ENCODE results near the gene ATOH7.
"Not testable (repeated sequence)": the region's sequence is repeated elsewhere in the genome, so short reads cannot be mapped to it uniquely, and the experiment has no call there.

ATOH7 gene

DNA sequence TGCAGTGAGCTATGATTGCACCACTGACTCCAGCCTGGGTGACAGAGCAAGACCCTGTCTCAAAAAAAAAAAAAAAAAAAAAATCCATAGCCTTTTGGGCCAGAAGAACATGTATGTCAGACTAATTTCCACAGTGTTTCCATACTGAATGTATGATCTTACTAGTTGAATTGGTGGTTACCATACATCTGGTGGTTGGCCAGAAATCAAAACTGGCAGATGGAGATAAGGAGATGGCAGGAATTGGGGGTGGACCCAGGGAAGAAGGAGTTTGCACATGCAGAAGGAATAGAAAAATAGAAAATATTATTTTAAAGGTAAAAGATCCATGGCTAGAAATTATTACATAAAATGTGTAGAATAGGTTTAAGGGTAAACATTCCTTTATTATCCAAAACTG is 3.7 kb upstream of the ATOH7 start:
- no peak for DNase-seq

DNA sequence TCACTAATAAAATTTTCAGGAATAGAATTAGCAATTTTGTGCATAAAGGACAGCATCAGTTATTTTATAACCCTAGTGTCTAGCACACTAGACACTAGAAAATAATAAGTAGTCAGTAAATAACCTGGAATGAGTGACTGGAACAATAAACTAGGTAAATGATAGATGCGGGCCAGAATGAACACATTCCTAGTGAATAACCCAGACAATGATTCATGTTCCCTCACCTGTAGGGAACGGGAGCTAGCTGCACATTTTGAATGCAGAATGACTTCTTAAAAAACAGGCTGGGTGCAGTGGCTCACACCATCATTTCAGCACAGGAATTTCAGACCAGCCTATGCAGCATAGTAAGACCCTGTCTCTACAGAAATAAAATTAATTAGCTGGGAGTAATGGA is 3.2 kb upstream of the ATOH7 start:
- DNase-seq = no peak

DNA sequence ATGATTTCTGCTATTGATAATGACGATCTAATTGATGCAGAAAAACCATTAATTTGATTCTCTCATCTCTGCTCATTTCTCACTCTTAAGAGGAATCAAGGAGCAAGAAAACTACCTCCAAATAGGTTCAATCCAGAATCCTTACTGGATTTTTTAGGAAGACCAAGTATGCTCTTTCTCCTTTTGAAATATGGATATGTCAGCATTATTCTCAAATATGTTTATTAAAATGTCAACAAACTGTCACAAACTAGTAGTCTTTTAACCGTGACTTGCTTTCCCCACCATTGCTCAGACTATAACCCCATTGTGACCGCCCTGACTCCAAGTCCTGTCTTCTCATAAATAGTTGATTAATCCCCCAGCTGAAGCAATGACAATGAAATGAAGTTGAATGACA is 1.1 kb upstream of the ATOH7 start:
- no peak for DNase-seq

DNA sequence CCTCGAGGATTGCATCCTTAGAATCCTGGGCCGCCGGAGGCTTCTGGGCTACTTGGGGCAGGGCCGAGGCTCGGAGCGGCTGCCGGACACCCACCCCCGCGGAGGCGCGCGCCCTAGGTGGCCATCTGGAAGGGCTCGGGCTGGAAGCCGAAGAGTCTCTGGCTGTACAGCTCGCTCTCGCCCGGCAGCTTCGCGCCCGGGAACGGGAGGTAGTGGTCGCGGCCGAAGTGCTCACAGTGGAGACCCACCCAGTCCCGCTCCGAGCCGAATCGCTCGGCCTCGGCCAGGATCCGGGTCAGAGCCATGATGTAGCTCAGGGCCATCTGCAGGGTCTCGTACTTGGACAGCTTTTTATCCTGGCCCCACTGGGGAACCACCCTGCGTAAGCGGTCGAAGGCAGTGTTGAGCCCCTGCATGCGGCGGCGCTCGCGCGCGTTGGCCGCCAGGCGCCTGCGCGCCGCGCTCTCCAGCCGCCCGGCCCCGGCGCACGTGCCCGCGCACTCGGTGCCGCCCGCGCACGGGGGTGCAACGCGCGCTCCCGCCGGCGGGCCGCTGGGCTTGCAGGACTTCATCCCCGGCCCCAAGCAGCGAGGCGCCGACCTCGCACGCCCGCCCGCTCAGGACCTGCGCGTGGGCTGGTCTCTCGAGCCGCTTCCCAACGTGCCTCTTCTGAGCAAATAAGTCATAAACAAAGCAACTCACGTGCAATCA is 652 bp downstream of the ATOH7 start:
- peak in 1 of 2 donors; percentile 8 for DNase-seq

DNA sequence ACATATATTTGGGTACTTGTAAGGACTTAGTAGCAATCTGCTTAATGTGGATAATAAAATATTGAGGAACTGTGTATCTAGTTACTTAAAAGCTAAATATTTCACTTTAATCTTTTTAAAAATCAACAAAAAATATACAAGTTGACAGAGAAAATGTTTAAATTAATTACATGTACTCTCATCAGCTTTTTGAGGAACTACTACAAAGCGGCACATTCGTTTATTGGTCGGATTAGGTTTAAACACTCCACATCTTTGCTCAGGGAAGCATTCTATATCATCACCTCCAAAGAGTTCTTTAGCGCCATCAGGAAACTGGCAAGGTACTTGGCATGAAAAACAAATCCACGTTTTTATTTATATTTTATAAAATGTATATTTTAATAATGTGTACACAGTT is 1.6 kb downstream of the ATOH7 start:
- no peak for DNase-seq

DNA sequence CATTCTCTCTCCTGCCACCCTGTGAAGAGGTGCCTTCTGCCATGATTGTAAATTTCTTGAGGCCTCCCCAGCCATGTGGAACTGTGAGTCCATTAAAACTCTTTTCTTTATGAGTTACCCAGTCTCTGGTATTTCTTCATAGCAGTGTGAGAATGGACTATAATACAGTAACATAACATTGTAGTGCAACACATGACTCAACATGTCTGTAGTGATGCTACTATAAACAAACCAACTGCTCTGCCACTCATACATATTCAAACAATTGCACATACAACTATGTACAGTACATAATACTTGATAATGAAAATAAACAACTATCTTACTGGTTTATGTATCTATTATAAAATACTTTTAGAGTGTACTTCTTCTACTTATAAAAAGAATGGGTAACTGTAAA is 7.1 kb downstream of the ATOH7 start:
- DNase-seq = no peak

DNA sequence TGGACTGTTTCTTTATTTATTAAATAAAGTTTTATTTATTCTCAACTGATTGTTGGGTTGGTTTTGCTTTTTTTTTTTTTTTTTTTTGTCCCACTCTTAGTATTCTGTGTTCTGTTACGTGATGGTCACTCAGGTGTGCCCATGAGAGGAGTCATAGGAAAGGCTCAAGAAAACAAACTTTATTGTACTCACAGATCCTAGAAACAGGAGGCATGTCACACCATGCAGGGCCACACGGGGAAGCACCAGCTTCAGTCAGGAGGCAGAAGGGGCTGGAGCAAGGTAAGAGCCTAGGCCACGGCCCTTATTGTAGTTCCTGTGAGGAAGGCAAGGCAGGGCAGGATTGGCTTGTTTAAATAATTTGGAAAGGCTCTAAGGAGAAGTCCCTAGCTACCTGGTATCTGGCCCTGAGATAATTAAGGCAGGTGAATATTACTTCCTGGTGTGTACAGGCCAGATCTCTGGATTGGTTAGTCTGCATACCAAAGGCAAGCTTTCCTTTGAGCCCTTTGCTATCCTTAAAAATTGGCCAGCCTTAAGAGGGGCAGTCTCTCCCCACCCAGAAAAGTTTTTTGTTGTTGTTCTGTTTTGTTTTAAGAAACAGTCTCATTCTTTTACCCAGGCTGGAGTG is 8.3 kb downstream of the ATOH7 start:
- DNase-seq = no peak

DNA sequence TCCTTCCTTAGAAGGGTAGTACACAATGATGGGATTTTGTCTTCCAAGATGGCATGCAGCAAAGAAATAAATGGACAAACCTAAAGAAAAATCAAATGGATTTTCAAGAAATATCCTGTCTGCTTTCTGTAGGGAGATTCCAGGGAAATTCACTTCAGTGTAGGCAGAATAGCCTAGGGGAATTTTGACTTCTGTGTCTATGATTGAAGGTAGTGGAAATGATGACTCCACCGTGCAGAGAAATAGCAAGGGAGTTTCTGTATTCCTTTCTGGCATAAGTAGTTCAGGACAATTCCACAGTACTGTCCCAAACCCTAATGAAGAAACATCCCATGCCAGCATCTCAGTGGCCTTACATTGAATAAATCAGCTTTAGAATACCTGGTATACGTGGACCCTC is 9.5 kb downstream of the ATOH7 start:
- no peak for DNase-seq

DNA sequence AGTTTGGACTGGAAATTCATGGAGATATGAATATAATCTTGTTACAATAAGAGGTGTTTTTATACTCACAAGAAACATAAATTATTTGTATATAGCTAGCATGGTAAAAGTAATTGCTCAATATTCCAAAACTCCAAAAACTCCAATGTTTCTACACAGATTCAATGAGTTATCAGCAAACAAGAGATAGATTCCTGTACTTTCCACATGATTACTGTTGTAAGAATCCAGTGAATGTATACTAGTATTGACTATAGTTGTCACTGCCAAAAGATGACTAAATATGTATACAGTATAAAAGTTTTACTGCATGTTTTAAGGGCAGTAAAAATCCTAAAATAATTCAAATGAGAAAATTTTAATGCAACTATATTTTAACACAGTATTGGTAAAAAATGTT is 10.7 kb downstream of the ATOH7 start:
- no peak for DNase-seq

DNA sequence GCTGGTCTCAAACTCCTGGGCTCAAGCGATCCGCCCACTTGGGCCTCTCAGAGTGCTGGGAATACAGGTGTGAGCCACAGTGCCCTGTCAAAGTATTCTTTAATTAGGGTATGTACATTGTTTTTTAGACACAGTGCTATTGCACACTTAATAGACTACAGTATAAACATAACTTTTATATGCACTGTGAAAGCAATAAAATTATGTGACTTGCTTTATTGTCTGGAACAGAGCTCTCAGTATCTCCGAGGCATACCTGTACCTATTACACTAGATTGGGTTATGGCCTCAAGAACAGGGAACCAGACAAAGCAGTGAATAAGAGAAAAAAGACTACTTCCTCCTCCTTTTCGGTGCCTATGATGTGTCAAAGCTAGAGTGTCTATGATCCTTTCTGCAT is 13.1 kb downstream of the ATOH7 start:
- DNase-seq = no peak

DNA sequence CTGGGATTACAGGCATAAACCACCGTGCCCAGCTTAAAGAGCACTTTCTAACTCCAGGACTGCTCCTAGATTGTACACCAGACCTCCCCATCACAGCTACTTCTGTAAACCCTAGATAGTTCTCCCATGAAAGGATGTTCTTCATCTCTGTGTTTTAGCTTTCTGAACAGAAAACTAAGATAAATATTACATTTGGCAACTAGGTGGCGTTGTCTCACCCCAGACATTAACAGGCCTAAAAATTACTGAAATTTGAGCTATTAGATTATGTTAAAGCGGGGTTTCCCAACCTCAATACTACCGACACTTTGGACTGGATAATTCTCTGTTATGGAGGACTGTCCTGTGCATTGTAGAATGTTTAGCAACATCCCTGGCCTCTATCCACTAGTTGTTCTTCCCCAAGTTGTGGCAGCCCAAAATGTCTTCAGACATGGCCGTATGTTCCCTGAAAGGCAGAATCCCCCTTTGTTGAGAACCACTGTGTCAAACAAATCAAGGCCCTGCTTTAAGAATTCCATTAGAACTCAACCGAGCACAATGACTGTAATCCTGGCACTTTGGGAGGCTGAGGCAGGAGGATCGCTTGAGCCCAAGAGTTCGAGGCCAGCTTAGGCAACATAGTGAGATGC is 19.1 kb downstream of the ATOH7 start:
- peak in 1 of 2 donors; percentile 39 for DNase-seq

DNA sequence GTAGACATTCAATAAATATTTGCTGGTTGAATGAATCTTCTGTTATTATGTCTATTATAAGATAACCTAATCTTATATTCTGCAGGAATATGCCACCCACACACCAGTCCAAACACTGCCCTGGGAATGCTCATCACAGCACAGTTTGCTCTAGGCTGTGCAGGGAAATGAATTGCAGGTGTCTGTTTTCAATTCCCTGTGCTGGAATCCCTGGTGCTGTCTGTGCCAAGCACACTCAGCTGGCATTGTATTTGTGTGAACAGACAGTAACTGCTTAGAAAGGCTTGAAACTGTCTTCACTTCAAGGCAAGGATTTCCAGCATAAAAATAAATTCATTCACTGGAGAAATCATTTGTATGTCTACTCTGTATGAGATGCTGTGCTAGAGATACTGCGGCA is 20.2 kb downstream of the ATOH7 start:
- DNase-seq = no peak

DNA sequence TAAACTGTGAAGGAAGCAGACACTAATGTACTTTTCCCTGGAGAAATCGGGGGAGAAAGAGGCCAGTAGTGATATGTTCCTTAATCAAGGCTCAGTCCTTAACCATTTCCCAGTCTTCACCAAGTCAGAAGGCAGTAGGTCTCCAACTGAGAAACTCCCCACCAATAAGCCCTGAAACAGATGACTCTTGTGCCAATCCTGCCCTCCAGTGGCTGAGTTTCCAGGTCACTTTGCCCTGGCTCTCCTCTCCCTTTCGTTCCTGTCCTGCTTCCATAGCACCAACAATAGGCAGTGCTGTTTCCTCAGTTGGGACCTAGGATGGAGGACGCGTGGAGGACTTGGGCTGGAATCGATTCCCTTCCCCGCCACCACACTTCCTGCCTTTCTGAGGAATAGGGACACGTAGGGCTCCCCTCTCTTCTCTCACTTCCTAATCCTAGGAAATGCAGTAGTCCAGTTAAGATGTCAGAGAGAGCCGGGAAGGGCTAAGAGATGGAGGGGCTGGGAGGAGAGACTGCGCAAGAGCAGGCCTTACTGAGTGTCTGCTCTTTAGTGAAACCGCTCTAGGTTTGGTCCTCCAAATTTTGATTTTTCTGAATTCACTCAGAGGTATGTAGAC is 23.4 kb downstream of the ATOH7 start:
- DNase-seq = no peak

DNA sequence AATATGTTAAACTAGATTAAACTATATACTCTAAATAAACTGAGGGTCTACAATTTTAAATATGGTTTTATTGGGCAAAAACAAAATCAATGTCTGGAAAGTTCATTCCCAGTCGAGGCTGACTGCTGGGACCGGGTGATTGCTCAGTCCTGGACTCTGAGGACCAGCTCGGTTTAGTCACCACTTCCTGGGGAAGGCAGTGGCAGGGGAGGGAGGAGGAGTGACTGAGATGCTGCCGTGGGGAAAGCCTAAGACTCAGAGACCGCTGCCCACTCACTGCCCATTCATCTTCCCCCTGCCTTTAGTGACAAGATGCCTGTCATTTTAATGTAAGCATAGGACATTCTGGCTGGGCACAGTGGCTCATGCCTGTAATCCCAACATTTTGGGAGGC is 29.0 kb downstream of the ATOH7 start:
- peak in 1 of 2 donors; percentile 22 for DNase-seq

DNA sequence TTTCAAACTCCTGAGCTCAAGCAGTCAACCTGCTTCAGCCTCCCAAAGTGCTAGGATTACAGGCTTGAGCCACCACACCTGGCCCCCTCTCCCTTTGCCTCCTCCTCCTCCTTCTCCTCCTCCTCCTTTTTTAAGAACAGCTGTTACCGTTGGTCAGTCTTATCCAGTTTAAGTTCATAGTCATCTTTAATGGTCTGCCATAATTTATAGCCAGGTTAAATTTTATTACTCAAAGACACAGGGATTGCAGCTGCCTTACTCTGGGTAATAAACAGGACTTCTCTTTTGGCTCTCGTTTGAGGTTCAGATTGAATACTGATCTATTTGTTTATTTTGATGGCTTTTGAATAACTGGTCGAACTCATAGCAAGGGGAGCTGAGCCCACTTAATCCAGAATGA is 35.2 kb downstream of the ATOH7 start:
- no peak for DNase-seq

DNA sequence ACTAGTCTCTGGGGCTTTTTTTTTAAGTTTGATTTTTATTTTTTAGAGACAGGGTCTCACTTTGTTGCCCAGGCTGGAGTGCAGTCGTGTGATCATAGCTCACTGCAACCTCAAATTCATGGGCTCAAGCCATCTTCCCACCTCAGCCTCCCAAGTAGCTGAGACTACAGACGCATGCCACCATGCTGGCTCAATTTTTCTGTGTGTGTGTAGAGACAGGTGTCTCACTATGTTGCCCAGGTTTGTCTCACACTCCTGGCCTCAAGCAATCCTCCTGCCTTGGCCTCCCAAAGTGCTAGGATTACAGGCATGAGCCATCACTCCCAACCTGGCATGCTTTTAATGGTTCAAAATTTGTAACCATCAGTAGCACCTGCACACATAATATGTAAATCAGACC is 36.1 kb downstream of the ATOH7 start:
- not testable (repeated sequence) for DNase-seq

DNA sequence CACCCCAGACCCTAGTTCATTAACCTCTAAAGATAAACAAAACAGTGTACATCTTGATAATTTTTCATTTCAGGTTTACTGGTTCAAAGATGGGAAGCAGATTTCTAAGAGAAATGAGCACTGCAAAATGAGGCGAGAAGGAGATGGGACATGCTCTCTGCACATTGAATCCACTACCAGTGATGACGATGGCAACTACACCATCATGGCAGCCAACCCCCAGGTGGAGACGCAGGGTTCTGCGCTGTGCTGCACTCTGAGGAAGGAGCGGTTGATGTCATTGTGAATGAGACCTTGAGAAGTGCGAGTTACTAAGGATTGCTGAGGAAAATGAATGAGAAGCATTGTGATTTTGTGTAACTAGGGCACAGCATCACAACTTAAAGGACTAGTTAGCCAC is 37.6 kb downstream of the ATOH7 start:
- DNase-seq = no peak

DNA sequence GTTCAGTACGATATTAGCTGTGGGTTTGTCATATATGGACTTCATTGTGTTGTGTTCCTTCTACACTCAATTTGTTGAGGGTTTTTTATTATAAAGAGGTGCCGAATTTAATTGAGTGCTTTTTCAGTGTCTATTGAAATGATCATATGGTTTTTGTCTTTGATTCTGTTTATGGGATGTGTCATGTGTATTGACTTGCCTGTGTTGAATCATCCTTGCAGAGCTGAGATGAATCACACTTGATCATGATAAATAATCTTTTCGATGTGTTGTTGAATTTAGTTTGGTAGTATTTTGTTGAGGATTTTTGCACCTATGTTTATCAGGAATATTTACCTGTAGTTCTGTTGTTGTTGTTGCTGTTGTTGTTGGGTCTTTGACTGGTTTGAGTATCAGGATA is 39.8 kb downstream of the ATOH7 start:
- no peak for DNase-seq

DNA sequence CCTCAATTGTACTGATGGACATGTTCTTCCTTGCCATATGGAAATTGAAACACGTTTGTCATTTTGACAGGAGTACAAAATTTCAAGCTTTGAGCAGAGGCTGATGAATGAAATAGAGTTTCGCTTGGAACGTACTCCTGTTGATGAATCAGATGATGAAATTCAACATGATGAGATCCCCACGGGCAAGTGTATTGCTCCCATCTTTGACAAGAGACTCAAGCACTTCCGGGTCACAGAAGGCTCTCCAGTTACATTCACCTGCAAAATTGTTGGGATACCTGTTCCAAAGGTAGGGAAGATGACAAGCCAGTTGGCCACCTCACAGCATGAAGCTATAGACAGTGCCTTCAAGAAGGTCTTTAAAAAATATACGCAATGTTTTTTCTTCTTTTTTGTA is 43.1 kb downstream of the ATOH7 start:
- DNase-seq = no peak

DNA sequence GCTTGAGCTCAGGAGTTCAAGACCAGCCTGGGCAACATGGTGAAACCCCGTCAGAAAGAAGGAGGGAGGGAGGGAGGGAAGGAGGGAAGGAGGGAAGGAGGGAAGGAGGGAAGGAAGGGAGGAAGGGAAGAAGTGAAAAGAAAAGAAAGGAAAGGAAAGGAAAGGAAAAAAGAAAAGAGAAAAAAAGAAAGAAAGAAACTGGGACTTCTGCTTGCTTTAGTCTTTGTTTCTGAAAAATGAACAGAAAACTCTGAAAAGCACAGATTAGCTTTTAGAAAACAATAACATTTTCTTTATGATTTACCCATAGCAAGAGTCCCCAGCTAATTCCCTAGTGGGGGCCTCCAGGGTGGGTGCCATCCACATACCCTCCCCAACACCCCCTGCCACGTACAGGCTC is 46.8 kb downstream of the ATOH7 start:
- DNase-seq = no peak

DNA sequence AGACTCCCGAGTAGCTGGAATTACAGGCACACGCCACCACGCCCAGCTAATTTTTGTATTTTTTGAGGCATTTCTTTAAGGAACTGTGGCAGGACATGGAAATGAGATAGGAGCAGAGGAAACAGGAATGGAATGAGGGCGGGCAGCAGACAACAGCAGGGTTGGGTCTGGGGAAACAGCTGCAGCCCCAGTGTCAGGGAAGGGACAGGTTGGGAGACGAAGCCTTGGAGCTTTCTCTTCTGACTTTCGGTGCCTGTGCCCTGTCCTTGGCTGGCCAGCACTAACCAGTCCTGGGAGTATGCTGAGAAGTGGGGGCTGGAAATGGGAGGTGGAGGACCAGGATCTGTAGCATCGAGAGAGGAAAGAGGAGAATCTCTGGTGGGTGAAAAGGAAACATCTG is 47.4 kb downstream of the ATOH7 start:
- DNase-seq = no peak
